Renal cortex interstitium (tissue), 15 donors: Measurements from ENCODE around the gene MGAT1. TPM values are rescaled to one million over a fixed set of nuclear protein-coding genes. Genes with fewer than 3 reads are reported as not detected.

Source experiments
- DNase-seq, 11 donors: peaks; one replicate each; pipeline ENCODE4 v3.0.0-alpha.2; 2013; ENCODE audit warnings: low read depth in 9 of 11, low spot score in 4 of 11; ENCODE audit errors: extremely low read depth in 1 of 11
- long read RNA-seq, 16 experiments: transcript quantifications; one replicate each; lab custom pipeline, GENCODE V29; 2026
- polyA plus RNA-seq, 3 donors: library from polyadenylated mRNA; unstranded; fragments of 120-200 nt; gene quantifications; one replicate each; pipeline ENCODE4 v1.2.1, GENCODE V29; 2013; ENCODE audit not compliant: insufficient read length in 3 of 3

Gene MGAT1
- 10 to 100 TPM; 67.3 to 89.2 (median 78.9) TPM for polyA plus RNA-seq
- long read RNA-seq, donor 1, transcript MGAT1-203 (3 exons, 3,077 nt) = minor isoform, 5 of 16 reads
- long read RNA-seq, donor 1, transcript MGAT1-201 (2 exons, 2,761 nt) = major isoform, 9 of 16 reads
- long read RNA-seq, donor 1, partial matches to known transcripts = 0 of 16 reads
- long read RNA-seq, donor 1, other reads (novel, unspliced or antisense) = 0 of 16 reads
- long read RNA-seq, donor 2, transcript MGAT1-201 (2 exons, 2,761 nt) = major isoform, 11 of 18 reads
- long read RNA-seq, donor 2, transcript MGAT1-203 (3 exons, 3,077 nt) = minor isoform, 6 of 18 reads
- long read RNA-seq, donor 2, partial matches to known transcripts = 0 of 18 reads
- long read RNA-seq, donor 2, other reads (novel, unspliced or antisense) = 0 of 18 reads
- long read RNA-seq, donor 3, transcript MGAT1-201 (2 exons, 2,761 nt) = major isoform, 23 of 42 reads
- long read RNA-seq, donor 3, transcript MGAT1-203 (3 exons, 3,077 nt) = minor isoform, 12 of 42 reads
- long read RNA-seq, donor 3, partial matches to known transcripts = 5 of 42 reads
- long read RNA-seq, donor 3, other reads (novel, unspliced or antisense) = 0 of 42 reads
- long read RNA-seq, donor 4, transcript MGAT1-203 (3 exons, 3,077 nt) = major isoform, 10 of 23 reads
- long read RNA-seq, donor 4, transcript MGAT1-201 (2 exons, 2,761 nt) = major isoform, 10 of 23 reads
- long read RNA-seq, donor 4, partial matches to known transcripts = 0 of 23 reads
- long read RNA-seq, donor 4, other reads (novel, unspliced or antisense) = 0 of 23 reads
- long read RNA-seq, donor 5 = 0 reads
- long read RNA-seq, donor 6, transcript MGAT1-201 (2 exons, 2,761 nt) = major isoform, 15 of 23 reads
- long read RNA-seq, donor 6, partial matches to known transcripts = 0 of 23 reads
- long read RNA-seq, donor 6, other reads (novel, unspliced or antisense) = 0 of 23 reads
- long read RNA-seq, donor 7, transcript MGAT1-201 (2 exons, 2,761 nt) = minor isoform, 10 of 30 reads
- long read RNA-seq, donor 7, transcript MGAT1-203 (3 exons, 3,077 nt) = major isoform, 14 of 30 reads
- long read RNA-seq, donor 7, partial matches to known transcripts = 0 of 30 reads
- long read RNA-seq, donor 7, other reads (novel, unspliced or antisense) = 0 of 30 reads
- long read RNA-seq, donor 8 = 0 reads
- long read RNA-seq, donor 9, transcript MGAT1-201 (2 exons, 2,761 nt) = major isoform, 11 of 24 reads
- long read RNA-seq, donor 9, transcript MGAT1-203 (3 exons, 3,077 nt) = minor isoform, 10 of 24 reads
- long read RNA-seq, donor 9, partial matches to known transcripts = 0 of 24 reads
- long read RNA-seq, donor 9, other reads (novel, unspliced or antisense) = 0 of 24 reads
- long read RNA-seq, donor 10, transcript MGAT1-203 (3 exons, 3,077 nt) = minor isoform, 7 of 21 reads
- long read RNA-seq, donor 10, transcript MGAT1-201 (2 exons, 2,761 nt) = major isoform, 12 of 21 reads
- long read RNA-seq, donor 10, partial matches to known transcripts = 0 of 21 reads
- long read RNA-seq, donor 10, other reads (novel, unspliced or antisense) = 0 of 21 reads
- long read RNA-seq, donor 11, transcript MGAT1-203 (3 exons, 3,077 nt) = minor isoform, 9 of 24 reads
- long read RNA-seq, donor 11, transcript MGAT1-201 (2 exons, 2,761 nt) = major isoform, 11 of 24 reads
- long read RNA-seq, donor 11, partial matches to known transcripts = 0 of 24 reads
- long read RNA-seq, donor 11, other reads (novel, unspliced or antisense) = 0 of 24 reads
- long read RNA-seq, donor 12, transcript MGAT1-201 (2 exons, 2,761 nt) = major isoform, 6 of 12 reads
- long read RNA-seq, donor 12, partial matches to known transcripts = 0 of 12 reads
- long read RNA-seq, donor 12, other reads (novel, unspliced or antisense) = 0 of 12 reads
- long read RNA-seq, donor 13 = 0 reads
- long read RNA-seq, donor 14, transcript MGAT1-203 (3 exons, 3,077 nt) = minor isoform, 8 of 20 reads
- long read RNA-seq, donor 14, transcript MGAT1-201 (2 exons, 2,761 nt) = major isoform, 10 of 20 reads
- long read RNA-seq, donor 14, partial matches to known transcripts = 0 of 20 reads
- long read RNA-seq, donor 14, other reads (novel, unspliced or antisense) = 0 of 20 reads
- long read RNA-seq, donor 15, transcript MGAT1-201 (2 exons, 2,761 nt) = major isoform, 5 of 11 reads
- long read RNA-seq, donor 15, partial matches to known transcripts = 0 of 11 reads
- long read RNA-seq, donor 15, other reads (novel, unspliced or antisense) = 0 of 11 reads
- long read RNA-seq, donor 16, transcript MGAT1-201 (2 exons, 2,761 nt) = major isoform, 28 of 65 reads
- long read RNA-seq, donor 16, transcript MGAT1-203 (3 exons, 3,077 nt) = minor isoform, 20 of 65 reads
- long read RNA-seq, donor 16, partial matches to known transcripts = 9 of 65 reads
- long read RNA-seq, donor 16, other reads (novel, unspliced or antisense) = 0 of 65 reads

- peak in 3 of 11 donors; percentile 69 to 72 (median 70) for DNase-seq
Measured at GRCh38 chr5:180802325-180803180, at the start of gene MGAT1. TSS of gene MGAT1 (minus strand) at chr5:180802806. CDS start at chr5:180792971, 9,835 bp downstream.

GRCh38 chr5:180850434-180851078 is 48.0 kb upstream of the MGAT1 start:
- DNase-seq = no peak

- DNase-seq = no peak
Measured at GRCh38 chr5:180849827-180850226, 47.2 kb upstream of the MGAT1 start.

- no peak for DNase-seq
Measured at GRCh38 chr5:180848878-180849277, 46.3 kb upstream of the MGAT1 start.

- no peak for DNase-seq
Measured at GRCh38 chr5:180848265-180848664, 45.7 kb upstream of the MGAT1 start.

GRCh38 chr5:180847026-180847425 is 44.4 kb upstream of the MGAT1 start:
- DNase-seq = no peak

- no peak for DNase-seq
Measured at GRCh38 chr5:180844858-180845257, 42.3 kb upstream of the MGAT1 start.

GRCh38 chr5:180844432-180844831 is 41.8 kb upstream of the MGAT1 start:
- no peak for DNase-seq

GRCh38 chr5:180839935-180840334 is 37.3 kb upstream of the MGAT1 start:
- DNase-seq = no peak

- DNase-seq = no peak
Measured at GRCh38 chr5:180839227-180839626, 36.6 kb upstream of the MGAT1 start.

- no peak for DNase-seq
Measured at GRCh38 chr5:180837478-180837877, 34.9 kb upstream of the MGAT1 start.

- DNase-seq = no peak
Measured at GRCh38 chr5:180832638-180833068, 30.0 kb upstream of the MGAT1 start.

GRCh38 chr5:180831139-180832093 is 28.8 kb upstream of the MGAT1 start:
- peak in 7 of 11 donors; percentile 60 to 72 (median 69) for DNase-seq
